GM19351 (cell line): ENCODE results near the gene IQGAP3.
A peak's percentile ranks its signal among the peaks of the same experiment; 100 is the strongest.

Source experiments
- ATAC-seq: cut with Tn5 transposase; IDR thresholded peaks from one replicate; pipeline ENCODE4 v1.9.1; 2021; ENCODE audit warnings: mild to moderate bottlenecking, moderate library complexity; ENCODE audit not compliant: unreplicated experiment

Gene IQGAP3

GRCh38 chr1:156497743-156498431 is 74.5 kb downstream of the IQGAP3 start:
- no peak for ATAC-seq

- no peak for ATAC-seq
Observed at GRCh38 chr1:156497078-156497742, 75.2 kb downstream of the IQGAP3 start.

GRCh38 chr1:156496211-156496761 is 76.1 kb downstream of the IQGAP3 start:
- no peak for ATAC-seq

GRCh38 chr1:156495401-156496140 is 76.8 kb downstream of the IQGAP3 start:
- ATAC-seq, result no peak

- no peak for ATAC-seq
Observed at GRCh38 chr1:156494309-156494895, 78.0 kb downstream of the IQGAP3 start.

- no peak for ATAC-seq
Observed at GRCh38 chr1:156493742-156494141, 78.6 kb downstream of the IQGAP3 start.

- no peak for ATAC-seq
Observed at GRCh38 chr1:156493154-156493631, 79.2 kb downstream of the IQGAP3 start.

GRCh38 chr1:156492591-156493080 is 79.7 kb downstream of the IQGAP3 start:
- ATAC-seq, result no peak

- ATAC-seq, result no peak
Observed at GRCh38 chr1:156492013-156492590, 80.3 kb downstream of the IQGAP3 start.

- ATAC-seq, result no peak
Observed at GRCh38 chr1:156491151-156491949, 81.0 kb downstream of the IQGAP3 start.

- ATAC-seq, result no peak
Observed at GRCh38 chr1:156490401-156491032, 81.8 kb downstream of the IQGAP3 start.

- no peak for ATAC-seq
Observed at GRCh38 chr1:156489935-156490293, 82.5 kb downstream of the IQGAP3 start.

- ATAC-seq, result peak; percentile 13
Observed at GRCh38 chr1:156489166-156489934, 83.0 kb downstream of the IQGAP3 start.

GRCh38 chr1:156488566-156489165 is 83.7 kb downstream of the IQGAP3 start:
- ATAC-seq, result peak; percentile 66

GRCh38 chr1:156487862-156488261 is 84.5 kb downstream of the IQGAP3 start:
- peak; percentile 36 for ATAC-seq

- ATAC-seq, result no peak
Observed at GRCh38 chr1:156486421-156487344, 85.7 kb downstream of the IQGAP3 start.

GRCh38 chr1:156485984-156486383 is 86.4 kb downstream of the IQGAP3 start:
- no peak for ATAC-seq
